Measurements from ENCODE around the gene GP1BB.

DNA sequence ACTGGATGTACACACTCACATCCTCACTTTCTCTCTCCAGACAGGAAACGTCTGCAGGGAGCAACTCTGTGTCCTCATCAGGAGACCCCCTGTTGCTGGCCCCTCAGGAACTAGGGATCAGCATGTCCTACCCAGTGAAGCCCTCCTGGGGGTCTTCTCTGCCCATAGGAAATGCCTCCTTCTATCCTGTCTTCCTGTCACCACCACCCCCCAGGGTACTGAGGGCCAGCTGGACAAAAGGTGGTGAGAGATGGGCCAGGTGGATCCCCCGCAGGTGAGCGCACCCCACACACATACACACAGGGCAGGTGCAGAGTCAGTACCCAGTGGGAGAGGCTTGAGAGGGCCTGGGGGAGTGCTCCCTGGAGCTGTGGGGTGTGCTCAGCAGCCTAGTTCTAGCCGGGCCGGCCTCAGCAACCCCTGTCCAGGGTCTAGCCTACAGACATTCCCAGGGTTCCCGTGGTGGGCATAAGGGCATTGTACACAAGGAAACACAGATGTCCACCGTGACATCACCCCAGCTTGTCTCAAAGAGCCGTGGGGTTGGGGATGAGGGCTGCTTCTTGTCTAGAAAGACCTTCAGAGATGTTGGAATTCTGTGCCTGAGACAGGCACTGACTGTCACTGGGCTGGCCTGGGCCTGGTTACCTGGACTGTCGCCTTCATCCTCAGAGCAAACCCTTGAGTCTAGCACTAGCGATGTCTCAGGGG, 9.2 kb downstream of the GP1BB start:
- no peak for TF ChIP-seq CTCF (IDR thresholded peaks at IDR 0.05 in 4 of 5, conservative IDR thresholded peaks at IDR 0.05 in 1 of 5)
- no peak for TF ChIP-seq POLR2A (IDR thresholded peaks at IDR 0.05)
